ENCODE data around the gene GOLGA6L2.
"Not testable (repeated sequence)": the region's sequence is repeated elsewhere in the genome, so short reads cannot be mapped to it uniquely, and the experiment has no call there.

GOLGA6L2 gene, protein sequence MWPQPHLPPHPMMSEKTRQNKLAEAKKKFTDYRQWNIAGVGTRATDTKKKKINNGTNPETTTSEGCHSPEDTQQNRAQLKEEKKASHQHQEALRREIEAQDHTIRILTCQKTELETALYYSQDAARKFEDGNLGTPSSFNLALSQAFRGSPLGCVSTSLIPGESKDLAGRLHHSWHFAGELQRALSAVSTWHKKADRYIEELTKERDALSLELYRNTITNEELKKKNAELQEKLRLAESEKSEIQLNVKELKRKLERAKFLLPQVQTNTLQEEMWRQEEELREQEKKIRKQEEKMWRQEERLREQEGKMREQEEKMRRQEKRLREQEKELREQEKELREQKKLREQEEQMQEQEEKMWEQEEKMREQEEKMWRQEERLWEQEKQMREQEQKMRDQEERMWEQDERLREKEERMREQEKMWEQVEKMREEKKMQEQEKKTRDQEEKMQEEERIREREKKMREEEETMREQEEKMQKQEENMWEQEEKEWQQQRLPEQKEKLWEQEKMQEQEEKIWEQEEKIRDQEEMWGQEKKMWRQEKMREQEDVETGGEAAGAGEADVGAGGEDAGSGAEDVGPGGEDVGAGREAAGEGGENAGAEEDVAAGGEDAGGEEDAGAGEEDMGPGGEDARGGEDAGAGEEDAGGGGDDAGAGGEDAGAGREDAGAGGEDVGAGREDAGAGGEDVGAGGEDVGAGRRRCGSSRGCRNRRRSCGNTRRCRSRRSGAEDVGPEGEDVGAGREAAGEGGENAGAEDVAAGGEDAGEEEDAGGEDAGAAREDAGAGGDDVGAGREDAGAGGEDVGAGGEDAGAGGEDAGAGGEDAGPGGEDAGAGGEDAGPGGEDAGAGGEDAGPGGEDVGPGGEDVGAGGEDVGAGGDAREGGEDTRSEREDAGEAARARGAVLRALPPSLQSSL

DNA sequence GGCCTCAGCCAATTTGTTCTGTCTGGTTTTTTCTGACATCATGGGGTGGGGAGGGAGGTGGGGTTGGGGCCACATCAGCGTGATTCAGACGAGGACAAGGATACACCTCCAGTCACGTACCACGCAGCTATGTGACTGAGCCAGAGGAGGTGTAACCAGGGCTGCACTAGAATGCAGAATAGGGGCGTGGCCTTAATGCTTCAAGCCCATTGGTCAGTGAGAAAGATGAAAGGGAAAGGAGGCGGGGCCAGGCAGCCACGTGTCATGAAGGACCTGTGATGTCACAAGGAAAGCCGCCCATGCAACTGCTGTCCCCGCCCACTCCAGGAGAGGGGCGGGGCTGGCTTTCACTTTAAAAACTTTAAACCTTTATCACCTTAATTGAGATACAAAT is at the start of gene GOLGA6L2:
Gene GOLGA6L2 (minus strand): TSS at position 137 of the 394 bp plus-strand sequence. CDS start 62 bp downstream, at position 75.
- no peak for ATAC-seq

DNA sequence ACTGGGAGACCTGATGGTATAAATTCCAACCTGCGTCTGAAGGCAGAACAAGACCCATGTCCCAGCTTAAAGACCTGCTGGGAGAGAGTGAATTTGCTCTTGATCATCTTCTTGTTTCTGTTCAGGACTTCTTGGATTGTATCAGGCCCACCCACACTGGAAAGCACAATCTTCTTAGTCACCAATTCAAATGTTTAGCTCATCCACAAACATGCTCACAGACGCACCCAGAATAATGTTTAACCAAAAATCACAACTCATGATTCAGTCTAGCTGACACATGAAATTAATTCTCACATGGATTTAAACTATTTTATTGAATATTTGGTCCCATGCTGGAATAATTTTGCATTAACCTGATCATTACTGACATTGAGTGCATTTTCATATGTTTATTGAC is 37.8 kb upstream of the GOLGA6L2 start:
- ATAC-seq, result no peak

DNA sequence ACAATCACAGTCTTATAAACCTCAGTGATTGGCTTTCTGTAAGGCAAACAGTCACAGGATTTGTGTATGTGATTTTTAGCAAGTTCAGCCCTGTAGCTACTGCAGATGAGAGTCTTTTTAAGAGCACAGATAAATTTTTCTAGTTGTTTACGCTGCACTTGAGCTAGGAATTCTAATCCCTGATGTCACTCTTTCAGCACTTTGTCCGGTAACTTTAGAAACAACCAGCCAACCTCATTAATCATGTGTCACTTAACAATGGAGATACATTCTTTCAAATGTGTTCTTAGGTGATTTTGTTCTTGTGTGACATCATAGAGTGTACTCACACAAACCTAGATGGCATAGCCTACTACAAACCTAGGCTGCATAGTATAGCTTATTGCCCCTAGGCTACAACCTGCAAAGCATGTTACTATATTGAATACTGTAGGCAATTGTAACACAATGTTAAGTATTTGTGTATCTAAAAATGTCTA is 36.8 kb upstream of the GOLGA6L2 start:
- no peak for ATAC-seq

DNA sequence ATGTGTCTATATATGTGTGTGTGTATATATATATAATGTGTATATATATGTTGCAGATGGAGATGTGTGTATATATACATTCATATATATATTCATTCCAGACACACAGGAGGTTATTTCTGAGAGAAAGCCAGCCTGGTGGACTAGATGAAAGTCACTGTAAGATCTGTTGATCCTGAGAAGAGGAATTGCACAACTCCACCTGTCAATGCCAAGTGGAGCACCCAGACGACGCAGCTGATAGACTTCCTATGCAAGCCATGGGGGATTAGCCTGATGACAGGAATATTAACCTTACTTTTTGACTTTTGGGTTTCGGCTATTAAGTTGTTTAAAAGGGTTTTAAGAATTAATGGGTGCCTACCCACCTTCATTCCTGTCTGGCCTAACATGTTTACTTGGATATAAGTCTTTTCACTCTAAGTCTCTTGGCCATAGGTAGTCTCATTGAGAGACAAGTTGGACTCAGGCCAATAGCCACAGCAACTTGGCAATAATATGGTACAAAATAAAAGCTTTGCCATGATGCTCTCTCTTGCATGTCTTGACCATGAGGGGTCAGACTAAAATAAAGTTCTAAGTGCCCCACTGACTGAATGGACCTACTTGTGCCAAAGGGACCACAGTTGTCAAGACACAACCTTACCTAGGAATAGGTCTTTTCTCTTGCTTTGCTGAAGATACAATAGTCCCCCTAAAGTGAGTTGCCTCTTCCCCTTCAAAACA is 35.9 kb upstream of the GOLGA6L2 start:
- ATAC-seq, result no peak

DNA sequence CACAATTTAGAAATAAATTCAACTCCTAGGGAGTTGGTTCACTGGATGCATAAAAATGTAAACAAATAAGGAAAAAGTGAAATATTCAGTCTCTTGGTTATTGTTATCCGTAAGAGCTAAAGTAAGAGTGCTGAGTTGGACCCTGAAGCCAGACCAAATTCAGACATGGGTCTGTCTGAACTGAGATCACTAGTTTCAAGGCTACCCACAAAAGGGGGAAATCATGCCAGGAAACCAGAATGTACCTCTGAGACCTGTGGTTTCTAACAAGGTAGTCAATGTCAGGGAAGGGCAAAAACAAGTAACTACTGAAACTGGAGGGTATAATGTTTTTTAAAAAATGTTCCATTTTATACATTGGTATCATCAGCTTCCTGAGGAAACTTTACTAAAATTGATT is 35.2 kb upstream of the GOLGA6L2 start:
- no peak for ATAC-seq

DNA sequence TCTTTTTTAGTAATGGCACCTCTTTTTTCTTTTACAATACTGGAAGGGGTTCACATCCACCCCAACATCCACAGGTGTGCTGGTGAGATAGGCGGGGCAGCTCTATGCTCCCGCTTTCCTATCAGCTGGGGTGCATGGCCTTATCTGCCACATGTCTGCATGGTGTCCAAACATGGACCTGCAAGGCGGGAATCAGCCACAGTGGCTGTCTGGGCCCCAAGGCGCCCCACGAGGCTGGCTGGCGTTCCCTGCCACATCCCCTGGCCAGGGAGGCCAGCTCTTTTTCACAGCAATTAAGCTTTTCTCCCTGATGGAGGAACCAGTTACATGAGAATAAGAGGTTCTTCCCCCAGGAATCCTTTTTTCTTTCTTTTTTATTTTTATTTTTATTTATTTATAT is 30.9 kb upstream of the GOLGA6L2 start:
- ATAC-seq, result no peak

DNA sequence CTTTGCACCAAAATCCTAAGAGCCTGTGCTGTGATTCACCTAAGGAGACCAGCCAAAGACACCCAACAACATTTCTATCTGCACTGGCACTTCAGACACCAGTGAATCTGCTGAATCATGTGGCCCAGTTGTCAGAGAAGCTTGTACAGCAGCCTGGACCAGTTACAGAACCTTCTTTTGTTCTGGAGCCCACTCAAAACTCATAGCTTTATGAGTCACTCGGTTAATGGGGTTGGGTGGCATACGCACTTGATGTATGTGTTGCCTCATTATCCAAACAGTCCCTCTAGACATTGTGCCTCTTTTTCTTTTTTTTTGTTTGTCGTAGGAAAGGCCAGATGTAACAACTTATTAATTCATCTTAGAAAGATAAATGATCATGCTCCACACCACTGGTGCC is 25.6 kb upstream of the GOLGA6L2 start:
- no peak for ATAC-seq

DNA sequence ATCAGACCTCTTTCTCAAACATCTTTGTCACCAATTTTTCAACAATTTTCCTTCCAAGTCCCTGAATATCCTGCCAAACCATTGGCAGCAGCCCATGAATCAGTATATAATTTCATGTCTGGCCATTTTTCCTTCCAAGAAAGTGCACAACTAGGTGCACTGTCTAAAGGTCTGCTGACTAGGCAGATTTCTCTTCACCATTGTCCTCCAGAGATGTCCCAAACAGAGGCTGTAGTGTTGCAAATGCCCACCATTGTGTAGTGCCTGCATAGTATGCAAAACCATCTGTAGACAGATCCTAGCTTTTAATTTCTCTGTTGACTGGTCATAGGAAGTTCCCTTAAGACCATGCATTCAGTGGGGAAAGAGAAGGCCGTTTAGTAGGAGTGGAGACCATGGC is 25.0 kb upstream of the GOLGA6L2 start:
- no peak for ATAC-seq

DNA sequence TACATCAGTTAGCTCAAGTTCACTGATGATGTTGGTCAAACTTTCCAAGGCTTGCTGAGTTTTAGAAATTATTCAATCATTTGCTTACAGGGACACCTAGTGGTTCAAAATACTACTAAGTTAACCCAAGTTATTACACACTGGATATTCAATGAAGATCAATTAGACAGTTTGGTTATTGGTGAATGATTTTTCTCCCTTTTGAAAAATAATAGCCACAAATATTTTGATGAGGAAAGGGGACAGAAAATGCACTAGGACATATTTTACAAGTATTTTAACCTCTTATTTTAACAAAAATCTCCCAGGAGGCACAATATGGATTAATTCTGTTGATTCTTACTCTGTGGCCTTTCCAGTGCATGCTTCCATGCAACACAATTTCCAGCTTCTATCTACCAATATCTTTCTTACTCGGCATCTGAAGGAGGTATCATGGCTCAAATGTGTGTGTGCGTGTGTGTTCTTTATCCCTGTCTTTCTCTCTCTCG is 20.1 kb upstream of the GOLGA6L2 start:
- no peak for ATAC-seq

DNA sequence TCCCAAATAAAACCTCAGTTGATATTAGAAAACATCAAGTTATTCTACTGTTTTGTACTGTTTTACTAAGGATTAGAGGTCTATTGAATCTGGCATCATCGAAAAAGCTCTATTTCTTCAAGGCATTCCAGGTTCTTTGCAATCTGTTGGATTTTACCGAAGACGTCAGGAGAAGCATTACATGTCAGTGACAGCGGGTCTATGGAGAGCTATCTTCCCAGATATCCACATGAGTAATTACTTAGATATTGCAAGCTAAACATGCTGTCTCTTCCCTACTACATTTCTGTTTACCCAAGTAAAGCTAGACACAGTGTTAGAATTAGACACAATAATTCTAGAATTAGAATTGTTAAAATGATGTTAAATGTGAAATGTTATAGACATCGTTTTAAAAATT is 10.8 kb upstream of the GOLGA6L2 start:
- ATAC-seq, result no peak

DNA sequence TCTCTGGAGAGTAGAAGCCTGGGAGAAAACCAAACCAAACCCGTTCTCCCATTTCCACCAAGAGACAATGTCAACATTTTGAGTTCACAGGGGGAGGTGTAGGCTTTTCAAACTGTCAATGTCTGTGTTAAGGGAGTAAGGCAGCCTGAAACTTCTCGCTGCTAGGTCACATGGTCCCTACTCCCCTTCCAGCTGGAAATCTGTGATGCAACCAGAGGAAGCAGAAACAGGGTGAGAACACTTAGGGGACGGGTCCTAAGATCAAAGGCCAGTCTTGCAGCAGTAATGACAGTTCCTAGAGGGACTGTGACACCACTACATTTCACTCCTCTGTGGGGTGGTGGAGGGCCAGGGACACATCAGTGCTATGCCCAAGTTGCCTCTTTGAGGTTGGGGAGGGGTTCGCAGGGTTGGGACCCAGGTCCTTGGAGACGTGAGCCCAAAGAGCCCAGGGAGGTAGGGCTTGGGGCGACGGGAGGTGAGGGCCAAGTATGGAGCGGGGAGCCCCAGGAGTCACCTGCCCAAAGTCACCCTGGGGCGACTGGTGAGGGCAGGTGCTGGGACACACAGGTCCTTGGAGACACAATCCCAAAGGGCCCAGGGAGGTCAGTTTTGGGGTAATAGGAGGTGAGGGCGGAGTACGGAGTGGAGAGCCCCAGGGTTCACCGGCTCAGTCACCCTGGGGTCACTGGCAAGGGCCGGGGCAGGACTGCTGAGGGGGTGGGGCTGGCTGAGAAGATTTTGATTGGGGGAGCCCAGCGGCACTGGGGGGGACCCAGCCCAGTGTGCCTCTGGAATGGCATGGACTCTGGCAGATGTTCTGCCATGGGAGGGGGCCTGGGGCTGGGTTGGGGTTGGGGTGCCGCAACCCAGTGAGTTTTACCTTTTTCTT is 582 bp downstream of the GOLGA6L2 start:
- no peak for ATAC-seq

DNA sequence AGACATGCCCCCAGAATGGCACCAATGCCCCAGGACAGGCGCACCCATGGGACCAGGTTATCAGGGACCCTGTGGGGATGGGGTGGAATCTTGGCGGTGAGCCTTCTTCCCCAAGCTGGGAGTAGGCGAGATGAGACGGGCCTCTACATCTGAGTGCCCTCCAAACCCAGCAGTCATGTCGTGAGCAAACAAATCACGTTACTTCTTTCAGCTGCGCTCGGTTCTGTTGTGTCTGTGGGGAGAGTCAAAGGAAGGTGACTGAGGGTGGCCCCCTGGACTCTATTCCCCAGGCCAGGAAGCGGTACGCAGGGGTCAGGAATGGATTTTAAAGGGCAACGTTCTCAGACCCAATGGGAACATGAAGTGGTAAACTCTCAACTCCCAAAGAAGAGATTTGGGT is 2.8 kb downstream of the GOLGA6L2 start:
- ATAC-seq, result no peak

DNA sequence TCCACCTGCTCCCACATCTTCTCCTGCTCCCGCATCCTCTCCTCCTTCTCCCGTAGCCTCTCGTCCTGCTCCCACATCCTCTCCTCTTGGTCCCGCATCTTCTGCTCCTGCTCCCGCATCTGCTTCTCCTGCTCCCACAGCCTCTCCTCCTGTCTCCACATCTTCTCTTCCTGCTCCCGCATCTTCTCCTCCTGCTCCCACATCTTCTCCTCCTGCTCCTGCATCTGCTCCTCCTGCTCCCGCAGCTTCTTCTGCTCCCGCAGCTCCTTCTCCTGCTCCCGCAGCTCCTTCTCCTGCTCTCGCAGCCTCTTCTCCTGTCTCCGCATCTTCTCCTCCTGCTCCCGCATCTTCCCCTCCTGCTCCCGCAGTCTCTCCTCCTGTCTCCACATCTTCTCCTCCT is 5.8 kb downstream of the GOLGA6L2 start:
- ATAC-seq, result no peak

DNA sequence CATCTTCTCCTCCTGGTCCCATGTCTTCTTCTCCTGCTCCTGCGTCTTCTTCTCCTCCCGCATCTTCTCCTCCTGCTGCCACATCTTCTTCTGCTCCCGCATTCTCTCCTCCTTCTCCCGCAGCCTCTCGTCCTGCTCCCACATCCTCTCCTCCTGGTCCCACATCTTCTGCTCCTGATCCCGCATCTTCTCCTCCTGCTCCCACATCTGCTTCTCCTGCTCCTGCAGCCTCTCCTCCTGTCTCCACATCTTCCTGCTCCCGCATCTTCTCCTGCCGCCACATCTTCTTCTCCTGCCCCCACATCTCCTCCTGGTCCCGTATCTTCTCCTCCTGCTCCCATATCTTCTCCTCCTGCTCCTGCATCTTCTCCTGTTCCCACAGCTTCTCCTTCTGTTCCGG is 6.4 kb downstream of the GOLGA6L2 start:
- no peak for ATAC-seq

DNA sequence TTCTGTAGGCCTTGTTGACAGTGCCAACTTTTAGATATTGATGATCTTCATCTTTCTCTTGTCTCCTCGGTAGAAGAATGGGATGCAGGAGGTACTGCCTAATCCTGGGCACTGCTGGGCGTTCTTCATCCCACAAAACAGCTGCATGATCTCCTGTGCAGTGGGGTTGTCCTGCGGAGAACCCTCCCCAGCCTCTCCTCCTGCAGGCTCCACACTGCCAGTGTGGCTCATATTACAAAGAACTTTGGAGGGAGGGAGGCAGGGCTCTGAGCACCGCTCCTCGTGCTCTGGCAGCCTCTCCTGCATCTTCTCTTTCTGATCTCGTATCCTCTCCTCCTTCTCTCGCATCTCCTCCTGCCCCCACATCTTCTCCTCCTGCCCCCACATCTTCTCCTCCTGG is 7.5 kb downstream of the GOLGA6L2 start:
- ATAC-seq, result no peak

DNA sequence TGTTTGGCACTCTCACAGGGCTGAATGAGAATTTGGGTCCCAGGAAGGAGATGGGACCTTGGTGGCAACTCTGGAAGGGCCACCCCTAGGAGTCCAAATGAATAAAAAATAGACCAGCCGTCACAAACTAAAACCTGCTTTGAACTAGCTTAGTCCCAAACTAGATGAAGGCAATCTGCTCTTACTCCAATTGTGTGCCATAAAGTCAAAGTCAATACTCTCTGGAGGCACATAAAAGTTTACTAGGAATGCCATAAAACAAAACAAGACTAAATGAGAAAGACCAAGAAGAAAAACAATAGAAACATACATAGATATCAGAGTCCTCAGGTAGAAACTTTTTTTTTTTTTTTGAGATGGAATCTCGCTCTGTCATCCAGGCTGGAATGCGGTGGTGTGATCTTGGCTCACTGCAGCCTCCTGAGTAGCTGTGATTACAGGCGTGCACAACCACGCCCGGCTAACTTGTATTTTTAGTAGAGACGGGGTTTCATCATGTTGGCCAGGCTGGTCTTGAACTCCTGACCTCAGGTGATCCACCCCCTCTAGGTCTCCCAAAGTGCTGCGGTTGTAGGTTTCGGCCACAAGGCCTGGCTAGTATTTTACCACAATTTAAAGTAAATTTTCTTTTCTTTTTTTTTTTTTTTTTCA is 8.1 kb downstream of the GOLGA6L2 start:
- no peak for ATAC-seq

DNA sequence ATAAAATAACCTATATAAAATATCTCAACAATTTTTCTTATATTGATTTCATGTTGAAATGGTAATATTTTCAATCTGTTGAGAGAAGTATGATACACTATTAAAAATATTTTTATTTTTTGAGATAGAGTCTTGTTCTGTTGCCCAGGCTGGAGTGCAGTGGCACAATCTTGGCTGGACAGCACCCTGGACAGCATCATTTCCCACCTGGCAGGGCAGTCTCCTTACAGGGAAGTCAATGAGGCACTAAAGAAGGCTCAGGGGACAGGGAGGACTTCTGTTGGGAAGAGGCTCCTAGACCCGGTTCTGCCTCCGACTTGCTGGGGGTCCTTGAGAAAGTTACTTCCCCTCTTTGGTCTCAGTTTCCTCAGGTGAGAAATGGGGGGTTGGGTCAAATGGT is 9.4 kb downstream of the GOLGA6L2 start:
- no peak for ATAC-seq

DNA sequence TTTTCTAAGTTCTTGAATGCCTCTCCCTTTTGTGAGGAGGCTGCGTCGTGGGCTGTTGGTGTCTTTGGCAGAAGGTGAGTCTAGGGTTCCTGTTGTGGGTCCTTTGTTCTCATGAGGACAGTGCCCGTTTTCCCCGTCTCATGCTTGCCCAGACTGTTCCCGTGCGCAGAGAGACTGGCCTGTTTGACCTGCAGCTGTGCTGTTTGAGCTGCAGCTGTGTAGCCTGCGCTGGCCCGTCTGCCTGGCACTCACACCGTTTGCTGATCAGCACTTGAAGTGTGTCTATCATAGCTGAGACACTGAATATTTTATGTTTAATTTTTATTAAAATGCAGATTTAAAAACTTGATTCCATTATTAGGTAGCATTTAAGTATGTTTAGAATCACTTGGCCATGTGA is 9.9 kb downstream of the GOLGA6L2 start:
- no peak for ATAC-seq

DNA sequence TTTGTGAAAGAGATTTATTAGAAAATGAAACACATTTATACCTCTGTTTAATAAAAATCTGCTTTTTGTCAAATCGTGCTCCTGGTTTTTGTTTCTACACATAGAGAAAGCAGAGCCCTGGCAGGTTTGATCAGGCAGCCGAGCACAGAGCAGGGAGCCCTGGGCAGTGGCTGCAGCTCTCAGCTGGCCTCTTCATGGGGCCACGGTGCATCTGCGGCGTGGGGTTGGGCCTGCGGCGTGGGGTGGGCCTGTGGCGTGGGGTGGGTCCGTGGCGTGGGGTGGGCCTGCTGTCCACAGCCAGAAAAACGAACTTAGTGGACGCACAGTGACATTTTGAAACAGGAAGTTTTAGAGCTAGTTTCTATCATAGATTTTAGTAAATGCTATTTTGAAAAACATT is 10.6 kb downstream of the GOLGA6L2 start:
- no peak for ATAC-seq

DNA sequence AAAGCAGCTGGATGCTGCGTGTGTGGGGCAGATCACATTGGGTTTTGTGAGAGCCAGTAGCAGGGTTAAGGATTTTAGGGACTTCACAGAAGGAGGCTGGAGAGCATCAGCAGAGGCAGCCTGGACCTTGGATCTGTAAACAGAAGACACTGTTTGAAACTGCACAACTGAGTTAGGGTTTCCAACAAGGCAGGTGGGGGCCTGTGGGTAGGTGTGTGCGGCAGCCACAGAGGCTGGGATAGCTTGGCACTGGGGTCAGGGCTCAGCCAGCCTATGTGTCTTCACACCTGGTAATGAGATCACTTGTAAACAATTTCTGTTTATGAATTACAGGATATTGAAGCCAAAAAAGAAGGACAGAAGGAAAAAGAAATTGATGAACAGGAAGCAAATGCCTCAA is 12.3 kb downstream of the GOLGA6L2 start:
- ATAC-seq, result not testable (repeated sequence)

DNA sequence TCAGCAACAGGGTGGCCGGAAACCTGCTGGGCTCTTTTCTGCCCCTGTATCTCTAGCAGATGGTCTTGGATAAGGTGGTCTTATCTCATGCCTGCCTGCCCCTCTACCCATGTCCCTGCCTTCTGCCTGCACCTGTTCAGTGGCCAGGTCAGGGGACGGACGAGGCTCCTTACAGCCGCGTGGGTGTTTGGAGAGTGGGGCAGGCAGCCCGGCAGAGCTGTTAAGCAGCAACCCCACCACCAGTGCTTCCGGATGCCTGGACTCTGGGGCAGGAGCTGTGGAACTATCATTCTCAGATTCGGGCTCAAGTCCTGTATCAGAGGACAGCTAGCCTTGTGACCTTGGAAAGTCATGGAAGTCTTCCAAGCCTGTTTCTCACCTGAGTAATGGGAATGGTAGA is 21.7 kb downstream of the GOLGA6L2 start:
- not testable (repeated sequence) for ATAC-seq

Measured in activated CD4-positive, CD25-positive, alpha-beta regulatory T cell treated with anti-CD3 and anti-CD28 coated beads, Interleukin-2, amount 50 U/mL, for 24 hours (primary cell).